WTC11 (cell line): ENCODE measurements around the gene CADM2.

Experiments used
- ETV6 ChIP-seq: sonication (generic); formaldehyde crosslinking; IDR thresholded peaks from 2 replicates; pipeline ENCODE4 v1.8.1; 2022; ENCODE audit warnings: mild to moderate bottlenecking, missing genetic modification reagents
- NFATC4 ChIP-seq: fragments of 250-450 bp; sonication (Bioruptor Pico); IDR thresholded peaks from 2 replicates; pipeline ENCODE4 v1.9.0; 2021; ENCODE audit warnings: mild to moderate bottlenecking
- TF ChIP-seq, protein P1 (sequence below): fragments of 200-600 bp; IDR thresholded peaks from 2 replicates; pipeline ENCODE4 v1.8.0; 2022; ENCODE audit warnings: antibody characterized with exemption

DNA sequence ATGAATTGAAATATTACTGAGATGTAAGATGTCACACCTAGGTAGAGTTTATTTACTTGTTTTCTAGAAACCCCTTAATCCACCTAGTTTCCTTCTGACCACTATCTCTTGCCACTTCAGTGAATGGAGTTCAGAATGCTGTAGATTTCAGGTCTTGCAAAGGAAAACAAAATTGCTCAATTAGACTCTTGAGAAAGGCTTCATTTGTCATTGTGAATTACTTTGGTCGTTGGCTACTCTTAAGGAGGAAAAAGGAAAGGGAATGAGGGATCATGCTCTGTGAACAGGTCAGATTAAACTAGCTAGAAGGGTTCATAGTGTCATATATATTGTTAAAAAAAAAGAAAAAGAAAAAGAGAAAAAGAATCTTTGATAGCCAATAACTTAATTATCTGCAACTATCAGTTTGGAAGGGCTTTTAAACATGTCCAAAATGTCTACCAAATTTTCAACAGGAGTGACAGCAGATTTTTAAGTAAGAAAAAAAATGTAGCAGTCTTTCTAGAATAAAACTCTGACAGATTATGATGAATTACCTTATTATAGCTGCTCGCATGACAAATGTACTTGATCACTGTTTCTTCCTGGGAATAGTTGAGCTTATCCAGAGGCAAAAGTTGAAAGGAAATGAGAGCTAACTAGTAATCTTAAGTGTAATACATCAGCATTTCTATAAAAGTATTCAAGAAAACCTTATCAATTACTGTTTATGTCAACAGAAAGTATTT, 543.5 kb downstream of the CADM2 start:
- TF ChIP-seq, protein P1, sequence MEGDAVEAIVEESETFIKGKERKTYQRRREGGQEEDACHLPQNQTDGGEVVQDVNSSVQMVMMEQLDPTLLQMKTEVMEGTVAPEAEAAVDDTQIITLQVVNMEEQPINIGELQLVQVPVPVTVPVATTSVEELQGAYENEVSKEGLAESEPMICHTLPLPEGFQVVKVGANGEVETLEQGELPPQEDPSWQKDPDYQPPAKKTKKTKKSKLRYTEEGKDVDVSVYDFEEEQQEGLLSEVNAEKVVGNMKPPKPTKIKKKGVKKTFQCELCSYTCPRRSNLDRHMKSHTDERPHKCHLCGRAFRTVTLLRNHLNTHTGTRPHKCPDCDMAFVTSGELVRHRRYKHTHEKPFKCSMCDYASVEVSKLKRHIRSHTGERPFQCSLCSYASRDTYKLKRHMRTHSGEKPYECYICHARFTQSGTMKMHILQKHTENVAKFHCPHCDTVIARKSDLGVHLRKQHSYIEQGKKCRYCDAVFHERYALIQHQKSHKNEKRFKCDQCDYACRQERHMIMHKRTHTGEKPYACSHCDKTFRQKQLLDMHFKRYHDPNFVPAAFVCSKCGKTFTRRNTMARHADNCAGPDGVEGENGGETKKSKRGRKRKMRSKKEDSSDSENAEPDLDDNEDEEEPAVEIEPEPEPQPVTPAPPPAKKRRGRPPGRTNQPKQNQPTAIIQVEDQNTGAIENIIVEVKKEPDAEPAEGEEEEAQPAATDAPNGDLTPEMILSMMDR: no peak
- no peak for TF ChIP-seq NFATC4 (CRISPR knock-in tag)
- TF ChIP-seq ETV6 (CRISPR knock-in tag): no peak
